RWPE1 (cell line): Measurements from ENCODE around the gene CHCHD3.

Experiments used
- CTCF ChIA-PET: fragments of 350-600 bp; sonication (Branson Sonifier 250); formaldehyde crosslinking; extraction: SDS; loops from one replicate; lab custom pipeline; 2021; lab: Yijun Ruan, JAX
- POLR2A ChIA-PET: fragments of 400-600 bp; formaldehyde crosslinking; extraction: SDS; loops from one replicate; lab custom pipeline; 2020; ENCODE audit warnings: antibody characterized with exemption; ENCODE audit not compliant: low non-redundant PET; lab: Yijun Ruan, JAX
- DNase-seq: peaks from one replicate; pipeline ENCODE4 v3.0.0; 2012; ENCODE audit warnings: low spot score
- H3K27ac ChIP-seq: fragments of 450-650 bp; 2 replicates; pipeline ENCODE4 v1.5.1; 2017
- CTCF ChIP-seq: fragments of 450-650 bp; conservative IDR thresholded peaks from 2 replicates; pipeline ENCODE4 v1.5.1; 2017; ENCODE audit warnings: low read depth, mild to moderate bottlenecking

The CHCHD3 gene

GRCh38 chr7:132777956-132778355, 303.9 kb downstream of the CHCHD3 start:
- no peak for DNase-seq

GRCh38 chr7:132777414-132777813, 304.5 kb downstream of the CHCHD3 start:
- POLR2A ChIA-PET, result no interaction called here
- H3K27ac ChIP-seq, result no peak overlapping the region
- no peak for TF ChIP-seq CTCF
- CTCF ChIA-PET, result no interaction called here
- no peak for DNase-seq

More at GRCh38 chr7:132777956-132778355, 303.9 kb downstream of the CHCHD3 start:
- ChIA-PET CTCF (no interaction called here), POLR2A (no interaction called here)
- no peak for TF ChIP-seq CTCF
- H3K27ac ChIP-seq, result no peak overlapping the region

DNA sequence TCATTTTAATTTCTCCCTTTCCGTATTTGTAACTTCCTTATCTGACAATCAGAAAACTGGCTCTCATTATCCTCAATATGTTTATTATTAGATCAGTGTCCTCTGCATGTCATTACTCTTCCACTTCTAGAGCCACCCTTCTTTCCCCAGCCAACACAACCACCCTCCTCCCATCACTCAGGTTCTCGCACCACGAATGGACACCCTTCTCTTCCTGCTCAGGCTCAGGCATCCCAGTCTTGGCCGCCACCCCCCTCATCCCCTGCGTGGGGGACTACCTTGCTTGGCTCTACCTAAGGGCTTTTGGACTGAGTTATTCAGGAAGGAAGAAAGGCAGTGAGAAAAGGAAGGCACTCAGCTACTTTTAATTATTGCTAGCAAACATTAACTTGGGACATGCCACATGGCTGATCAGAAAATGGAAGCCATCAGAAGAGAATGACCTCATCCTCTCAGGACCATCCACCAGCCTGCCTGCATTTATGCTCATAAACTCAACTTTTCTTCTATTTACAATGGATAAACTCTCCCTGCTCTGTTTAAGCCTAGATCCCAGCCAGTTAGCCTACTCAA, 305.8 kb downstream of the CHCHD3 start:
- ChIA-PET POLR2A (no interaction called here), CTCF (no interaction called here)
- no peak for DNase-seq
- no peak overlapping the region for H3K27ac ChIP-seq
- no peak for TF ChIP-seq CTCF

DNA sequence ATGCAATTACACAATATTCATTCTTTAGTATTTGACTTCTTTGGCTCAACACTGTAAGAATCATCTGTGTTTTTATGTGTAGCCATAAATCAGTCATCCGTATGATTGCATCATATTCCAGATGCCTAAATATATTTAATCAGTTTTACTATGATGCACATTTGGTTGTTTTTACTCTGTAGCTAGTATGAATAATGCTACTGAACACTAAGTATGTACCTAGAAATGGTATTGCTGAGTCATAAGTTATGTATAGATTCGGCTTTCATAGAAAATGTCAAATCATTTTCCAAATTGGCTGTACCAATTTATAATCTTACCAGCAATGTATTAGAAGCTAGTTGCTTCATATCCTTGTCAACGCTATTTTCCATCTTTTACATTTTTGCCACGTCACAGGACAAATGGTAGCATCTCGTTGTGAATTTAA, 308.3 kb downstream of the CHCHD3 start:
- DNase-seq, result peak; percentile 38
- ChIA-PET POLR2A (no interaction called here), CTCF (no interaction called here)
- H3K27ac ChIP-seq, result no peak overlapping the region
- TF ChIP-seq CTCF, result no peak

DNA sequence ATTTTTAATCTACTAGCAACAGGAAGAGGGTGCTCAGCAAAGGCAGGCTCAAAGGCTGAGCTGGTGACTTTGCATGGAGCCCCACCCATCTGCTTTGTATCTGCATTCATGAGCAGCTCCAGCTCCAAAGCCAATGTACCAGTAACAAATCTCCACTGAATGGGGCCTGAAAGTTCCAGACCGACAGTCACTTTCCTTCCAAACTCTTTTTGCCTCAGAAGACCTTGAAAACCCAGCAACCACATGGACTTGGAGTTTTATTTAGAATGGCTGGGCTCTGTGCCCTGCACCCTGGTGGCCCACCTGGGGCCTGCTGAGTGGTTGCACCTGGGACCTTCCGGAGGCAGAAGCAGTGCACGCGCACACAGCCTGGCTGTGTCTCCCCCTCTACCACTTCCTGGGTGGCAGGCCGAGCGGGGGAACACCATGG, 310.6 kb downstream of the CHCHD3 start:
- no peak for TF ChIP-seq CTCF
- H3K27ac ChIP-seq, result no peak overlapping the region
- CTCF ChIA-PET, result no interaction called here
- no peak for DNase-seq
- POLR2A ChIA-PET, result no interaction called here

DNA sequence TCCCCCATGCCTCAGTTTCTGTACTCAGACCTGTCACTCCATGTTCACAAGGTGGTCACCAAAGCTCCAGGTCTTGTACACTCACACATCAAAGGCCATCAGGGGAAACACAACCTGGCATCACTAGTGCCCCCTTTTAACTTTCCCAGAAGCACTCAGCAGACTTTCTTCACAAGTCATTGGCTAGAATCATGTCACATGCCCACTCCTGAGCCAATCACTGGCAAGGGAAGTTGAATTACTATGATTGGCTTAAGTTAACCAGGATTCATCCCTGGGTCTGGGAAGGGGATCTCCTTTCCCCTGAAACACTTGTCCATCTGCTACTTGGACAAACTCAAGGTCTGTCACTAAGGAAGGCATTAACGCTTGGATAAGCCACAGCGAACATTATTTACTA, 311.8 kb downstream of the CHCHD3 start:
- H3K27ac ChIP-seq, result no peak overlapping the region
- no peak for DNase-seq
- POLR2A ChIA-PET, result no interaction called here
- TF ChIP-seq CTCF, result no peak
- CTCF ChIA-PET, result no interaction called here
